ENCODE results near the gene ZNF433.
A peak's percentile ranks its signal among the peaks of the same experiment; 100 is the strongest.

The ZNF433 gene

DNA sequence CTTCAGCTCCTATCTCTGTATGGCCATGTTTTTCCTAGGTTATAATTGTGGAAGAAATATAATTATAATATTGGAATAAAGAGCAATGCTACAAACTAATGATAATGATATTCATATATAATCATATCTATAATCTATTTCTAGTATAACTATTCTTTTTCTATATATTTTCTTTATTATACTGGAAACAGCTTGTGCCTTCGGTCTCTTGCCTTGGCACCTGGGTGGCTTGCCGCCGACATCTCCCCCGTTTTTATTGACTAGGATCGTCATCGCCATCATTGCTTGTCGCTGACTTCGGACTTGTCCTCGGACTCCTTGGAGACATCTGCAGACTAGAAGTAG is 46.4 kb downstream of the ZNF433 start:
- no peak for DNase-seq (ENCODE audit: low spot score)

DNA sequence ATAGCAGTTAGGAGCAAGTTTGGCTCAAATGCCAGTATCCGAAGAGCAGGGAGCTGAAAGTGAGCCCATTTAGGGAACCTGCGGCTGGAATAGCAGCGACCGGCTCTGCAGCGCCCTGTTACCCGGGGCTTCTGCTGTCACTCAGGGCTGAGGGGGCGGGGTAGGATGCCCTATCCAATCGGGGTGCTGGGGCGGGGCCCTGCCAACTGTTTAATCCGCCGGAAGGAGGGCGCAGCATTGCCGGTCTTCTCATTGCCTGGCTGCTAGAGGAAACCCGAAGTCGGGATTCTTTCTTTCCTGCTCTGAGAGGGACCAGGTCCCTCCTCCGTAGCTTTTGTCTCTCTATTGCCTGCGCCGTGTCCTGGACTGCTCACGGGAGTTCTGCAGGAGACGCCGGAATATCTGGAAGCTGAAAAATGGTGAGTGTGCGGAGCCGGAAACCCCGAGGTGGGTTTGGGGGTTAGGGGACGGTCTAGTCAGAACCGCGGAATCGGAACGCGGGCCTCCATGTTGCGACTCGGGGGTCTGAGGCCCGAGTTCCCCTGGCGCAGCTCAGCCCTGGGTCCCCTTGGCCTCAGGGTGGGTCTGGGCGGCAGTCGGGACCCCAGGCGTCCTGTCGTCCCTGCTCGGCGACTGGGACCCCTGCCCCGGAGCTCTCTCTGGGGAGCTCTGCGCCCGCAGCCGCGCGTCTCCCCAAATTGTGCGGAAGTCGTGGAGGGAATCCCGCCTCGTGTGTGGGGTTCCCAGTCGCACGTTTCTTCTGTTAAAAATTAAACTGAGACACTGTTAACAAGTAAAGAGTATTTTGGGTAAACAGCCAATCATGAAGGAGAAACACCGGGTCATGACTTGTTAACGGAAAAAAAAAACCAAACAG is 47.8 kb downstream of the ZNF433 start:
- DNase-seq (ENCODE audit: low spot score) = peak; percentile 92

- no peak for DNase-seq (ENCODE audit: low spot score)
These were observed 48.7 kb downstream of the ZNF433 start for GRCh38 chr19:11986754-11987153.

GRCh38 chr19:11984986-11985385 is 50.5 kb downstream of the ZNF433 start:
- no peak for DNase-seq (ENCODE audit: low spot score)

DNA sequence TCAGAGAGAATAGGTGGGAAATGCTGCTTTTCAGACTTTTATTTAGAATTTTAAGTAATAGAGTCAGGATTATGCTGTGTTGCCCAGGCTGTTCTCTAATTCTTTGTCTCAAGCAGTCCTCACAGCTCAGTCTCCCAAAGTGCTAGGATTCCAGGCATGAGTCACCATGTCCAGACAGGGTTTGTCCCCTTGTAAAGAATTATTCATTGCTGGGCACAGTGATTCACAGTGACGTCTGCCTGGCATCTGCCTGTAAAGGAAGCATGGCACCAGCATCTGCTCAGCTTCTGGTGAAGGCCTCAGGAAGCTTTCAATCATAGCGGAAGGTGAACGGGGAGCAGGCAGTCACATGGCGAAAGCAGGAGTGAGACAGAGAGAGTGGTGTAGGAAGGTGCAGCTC is 53.0 kb downstream of the ZNF433 start:
- no peak for DNase-seq (ENCODE audit: low spot score)

GRCh38 chr19:11979527-11979926 is 56.0 kb downstream of the ZNF433 start:
- DNase-seq (ENCODE audit: low spot score) = no peak

DNA sequence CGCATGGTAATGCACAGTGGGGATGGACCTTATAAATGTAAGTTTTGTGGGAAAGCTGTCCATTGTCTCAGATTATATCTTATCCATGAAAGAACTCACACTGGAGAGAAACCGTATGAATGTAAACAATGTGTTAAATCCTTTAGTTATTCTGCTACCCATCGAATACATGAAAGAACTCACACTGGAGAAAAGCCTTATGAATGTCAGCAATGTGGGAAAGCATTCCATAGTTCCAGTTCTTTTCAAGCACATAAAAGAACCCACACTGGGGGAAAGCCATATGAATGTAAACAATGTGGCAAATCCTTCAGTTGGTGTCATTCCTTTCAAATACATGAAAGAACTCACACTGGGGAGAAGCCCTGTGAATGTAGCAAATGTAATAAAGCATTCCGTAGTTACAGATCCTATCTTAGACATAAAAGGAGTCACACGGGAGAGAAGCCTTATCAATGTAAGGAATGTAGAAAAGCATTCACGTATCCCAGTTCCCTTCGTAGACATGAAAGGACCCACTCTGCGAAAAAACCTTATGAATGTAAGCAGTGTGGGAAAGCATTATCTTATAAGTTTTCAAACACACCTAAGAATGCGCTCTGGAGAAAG is 56.9 kb downstream of the ZNF433 start:
- no peak for DNase-seq (ENCODE audit: low spot score)

- DNase-seq (ENCODE audit: low spot score) = no peak
These were observed 62.3 kb downstream of the ZNF433 start for GRCh38 chr19:11973019-11973810.

DNA sequence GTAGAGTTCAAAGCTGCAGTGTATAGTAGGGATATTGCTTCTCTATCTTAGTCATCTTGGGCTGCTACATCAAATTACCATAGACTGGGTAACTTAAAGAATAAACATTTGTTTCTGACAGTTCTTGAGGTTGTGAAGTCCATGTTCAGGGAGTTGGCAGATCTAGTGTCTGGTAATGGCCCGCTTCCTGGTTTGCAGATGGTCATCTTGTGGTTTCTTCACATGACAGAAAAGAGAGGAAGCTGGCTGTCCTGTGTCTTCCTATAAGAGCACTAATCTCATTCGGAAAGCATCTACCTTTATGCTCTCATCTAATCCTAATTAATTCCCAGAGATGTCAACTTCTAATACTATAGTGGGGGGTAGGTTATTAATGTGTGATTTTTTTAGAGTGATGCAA is 64.4 kb downstream of the ZNF433 start:
- DNase-seq (ENCODE audit: low spot score) = no peak

DNA sequence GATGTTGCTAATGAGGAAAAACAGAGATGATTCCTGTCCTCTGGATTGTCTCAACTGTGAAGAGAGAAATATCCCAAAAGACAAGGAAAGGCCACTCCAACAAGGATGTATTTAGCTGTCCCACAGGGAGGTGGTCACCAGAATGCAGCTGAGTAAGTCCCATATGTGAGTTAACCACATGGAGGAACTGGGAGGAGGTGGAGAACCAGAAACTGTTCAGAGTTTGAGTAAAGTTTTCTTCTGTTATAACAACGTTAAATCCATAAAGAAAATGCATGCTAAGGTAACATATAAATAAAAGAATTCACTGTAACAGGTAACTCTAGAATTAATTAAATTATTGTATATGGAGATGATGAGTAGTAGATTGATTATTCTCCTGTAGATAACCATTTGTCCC is 65.3 kb downstream of the ZNF433 start:
- DNase-seq (ENCODE audit: low spot score) = no peak

DNA sequence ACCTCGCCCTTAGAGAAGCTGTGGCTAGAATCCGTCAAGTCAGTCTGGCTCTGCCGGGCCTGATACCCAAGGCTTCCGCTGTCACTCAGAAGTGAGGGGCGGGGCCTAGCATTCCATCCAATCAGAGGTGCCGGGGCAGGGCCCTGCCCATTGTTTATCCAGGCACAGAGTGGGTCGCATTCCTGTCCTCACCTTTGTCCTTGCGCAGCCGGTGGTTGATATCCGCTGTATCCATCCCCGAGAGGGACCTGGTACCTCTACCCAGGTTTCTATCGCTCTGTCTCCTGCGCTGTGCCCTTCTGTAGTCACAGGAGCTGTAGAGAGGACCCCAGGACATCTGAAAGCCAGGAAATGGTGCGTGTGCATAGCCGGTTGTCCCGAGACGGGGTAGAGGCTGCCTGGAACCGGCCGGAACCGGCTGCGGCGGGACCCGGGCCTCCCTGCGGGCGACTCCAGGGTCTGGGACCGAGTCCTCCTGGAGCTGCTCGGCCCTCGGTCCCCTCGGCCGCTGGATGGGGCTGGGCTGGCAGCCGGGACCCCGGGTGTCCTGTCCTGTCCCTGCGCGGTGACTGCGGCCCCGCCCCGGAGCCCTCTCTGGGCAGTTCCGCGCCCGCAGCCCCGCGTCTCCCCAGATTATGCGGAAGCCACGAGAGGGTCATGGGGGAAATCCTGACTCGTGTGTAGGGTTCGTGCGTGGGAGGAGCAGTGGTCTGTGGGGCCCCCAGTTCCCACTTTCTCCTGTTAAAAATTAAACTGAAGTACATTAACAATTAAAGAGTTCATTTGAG is 70.4 kb downstream of the ZNF433 start, which contains the start of gene ZNF763:
TSS of gene ZNF763 (plus strand) at position 183 of the 788 bp plus-strand sequence. CDS start at position 352, 169 bp downstream.
- DNase-seq (ENCODE audit: low spot score) = peak; percentile 92

Data from putamen (tissue), 1 donor.